NCI-H2029 treated with DMSO at 0.1 percent for 48 hours (cell line): ENCODE data around the gene SALL4.

ENCODE experiments used
- DNase-seq: peaks from one replicate; lab custom pipeline; 2025; lab: John Stamatoyannopoulos, UW

Gene SALL4

GRCh38 chr20:51735728-51736600 lies 66.4 kb downstream of the SALL4 start:
- DNase-seq: no peak

- no peak for DNase-seq
Measured at GRCh38 chr20:51734876-51735720, 67.2 kb downstream of the SALL4 start.

GRCh38 chr20:51733070-51733469 lies 69.3 kb downstream of the SALL4 start:
- DNase-seq: no peak
